HCEC 1CT (cell line): ENCODE results near the gene FRMD4A.
A peak's percentile ranks its signal among the peaks of the same experiment; 100 is the strongest.
"Not testable (repeated sequence)": the region's sequence is repeated elsewhere in the genome, so short reads cannot be mapped to it uniquely, and the experiment has no call there.

Experiments
- DNase-seq: peaks from one replicate; pipeline ENCODE4 v3.0.0-alpha.2; 2017

FRMD4A gene

GRCh38 chr10:14236341-14236740, 94.4 kb downstream of the FRMD4A start:
- no peak for DNase-seq

DNA sequence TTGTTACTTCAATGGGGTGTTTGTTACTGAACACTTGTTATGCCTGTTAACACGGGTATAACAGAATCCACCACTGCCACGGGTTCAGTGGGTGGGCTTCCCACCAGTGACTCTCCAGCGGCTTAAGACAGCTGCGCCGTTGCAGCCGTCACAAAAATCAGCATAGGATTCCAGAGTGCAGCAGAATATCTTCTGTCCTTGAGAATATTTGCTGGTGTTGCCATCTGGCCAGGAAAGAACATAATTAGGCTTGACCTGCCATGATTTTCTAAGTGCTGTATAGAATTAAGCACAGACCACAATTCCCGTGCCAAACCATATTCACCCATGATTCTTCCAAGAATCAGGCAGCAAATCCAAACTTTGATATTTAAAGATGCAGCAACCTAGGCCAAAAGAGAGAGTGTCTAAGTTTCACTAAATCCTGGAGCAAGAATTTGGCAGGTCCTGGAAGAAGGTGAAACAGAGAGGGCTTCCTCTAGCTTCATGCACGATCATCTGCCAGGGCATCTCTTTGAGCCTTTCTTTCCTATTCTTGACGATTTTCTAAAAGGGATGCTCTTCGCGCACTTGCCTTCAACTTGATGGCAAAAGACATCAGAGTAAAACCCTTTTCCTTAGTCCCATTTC, 95.0 kb downstream of the FRMD4A start:
- no peak for DNase-seq

DNA sequence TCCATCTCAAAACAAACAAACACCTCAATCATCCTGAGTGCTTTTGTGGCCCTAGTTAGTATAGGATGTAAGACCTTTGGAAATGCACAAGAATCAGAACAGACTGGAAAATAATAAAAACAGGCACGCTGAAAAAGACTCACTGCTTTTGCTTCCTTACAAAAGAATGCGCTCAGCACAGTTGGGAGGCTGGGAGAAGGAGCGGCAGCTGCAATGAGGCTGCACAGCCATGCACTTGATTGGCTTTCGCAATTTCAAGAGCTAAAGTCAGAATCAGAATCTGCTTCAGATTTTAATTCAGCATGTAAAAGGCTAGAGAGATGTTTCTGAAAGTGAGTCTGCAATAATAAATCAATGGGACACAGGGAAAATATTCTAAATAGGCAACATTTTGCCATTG, 97.2 kb downstream of the FRMD4A start:
- no peak for DNase-seq

DNA sequence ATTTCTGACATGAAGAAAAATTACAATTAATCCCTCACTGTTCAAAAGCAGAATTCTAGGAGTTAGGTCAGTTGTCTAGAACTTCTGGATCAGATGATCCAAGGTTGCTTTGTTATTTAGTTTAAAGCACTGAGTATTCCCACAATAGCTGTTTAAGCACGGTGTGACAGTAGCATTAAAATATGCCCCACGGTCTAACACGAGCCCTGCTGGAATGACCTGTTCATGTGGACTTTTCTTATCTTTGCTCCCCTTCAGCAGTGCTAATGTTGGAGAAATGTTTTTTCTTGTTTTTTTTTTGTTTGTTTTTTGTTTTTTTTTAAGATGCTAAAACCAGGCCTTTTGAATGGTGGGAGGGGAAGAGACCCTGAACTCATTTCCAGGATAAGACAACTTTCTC, 101.9 kb downstream of the FRMD4A start:
- not testable (repeated sequence) for DNase-seq

- DNase-seq, result no peak
These were observed 105.3 kb downstream of the FRMD4A start for GRCh38 chr10:14225379-14225778.

- DNase-seq, result no peak
These were observed 110.7 kb downstream of the FRMD4A start for GRCh38 chr10:14220026-14220425.

DNA sequence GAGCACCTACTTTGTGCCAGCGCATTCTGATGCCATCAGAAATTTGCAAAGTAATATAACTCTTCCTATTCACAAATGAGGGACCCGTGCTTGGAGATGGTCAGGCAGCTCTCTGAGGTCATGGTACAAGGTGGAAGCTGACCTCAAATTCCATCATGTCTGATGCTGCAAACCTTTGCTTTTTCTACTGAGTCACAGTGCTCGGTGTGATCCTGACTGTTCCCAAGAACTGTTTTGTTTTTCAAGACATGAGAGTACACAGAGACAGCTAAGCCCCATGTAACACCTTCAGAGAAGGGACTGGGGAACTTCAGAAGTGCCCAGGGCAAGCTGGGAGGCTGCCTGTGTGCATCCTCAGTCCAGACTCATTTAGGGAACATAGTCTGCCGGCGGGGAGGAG, 111.3 kb downstream of the FRMD4A start:
- no peak for DNase-seq

DNA sequence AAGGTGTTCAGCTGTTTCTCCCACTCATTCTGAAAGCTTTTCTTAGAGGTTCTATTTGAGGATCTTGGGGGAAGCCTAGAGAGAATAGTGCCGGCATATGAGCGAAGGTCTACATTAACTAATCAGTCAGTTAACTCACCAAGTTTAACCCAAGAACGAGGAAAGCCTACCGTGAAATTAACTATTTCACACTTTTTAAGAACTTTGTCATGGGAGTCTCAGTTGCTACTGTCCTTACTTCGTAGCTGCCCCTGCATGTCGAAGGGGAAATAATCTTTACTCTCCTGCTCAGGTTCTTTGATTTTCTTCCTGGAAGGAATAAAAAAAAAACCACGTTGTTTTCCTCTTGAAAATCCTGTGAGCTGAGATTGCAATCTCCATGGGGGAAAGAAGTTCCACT, 115.1 kb downstream of the FRMD4A start:
- no peak for DNase-seq

- not testable (repeated sequence) for DNase-seq
These were observed 117.0 kb downstream of the FRMD4A start for GRCh38 chr10:14213703-14214102.

- no peak for DNase-seq
These were observed 119.1 kb downstream of the FRMD4A start for GRCh38 chr10:14211610-14212009.

GRCh38 chr10:14208231-14208630, 122.5 kb downstream of the FRMD4A start:
- DNase-seq, result no peak

GRCh38 chr10:14205233-14205632, 125.5 kb downstream of the FRMD4A start:
- DNase-seq, result no peak

- no peak for DNase-seq
These were observed 129.8 kb downstream of the FRMD4A start for GRCh38 chr10:14200698-14201544.

- DNase-seq, result not testable (repeated sequence)
These were observed 131.6 kb downstream of the FRMD4A start for GRCh38 chr10:14199098-14199497.

DNA sequence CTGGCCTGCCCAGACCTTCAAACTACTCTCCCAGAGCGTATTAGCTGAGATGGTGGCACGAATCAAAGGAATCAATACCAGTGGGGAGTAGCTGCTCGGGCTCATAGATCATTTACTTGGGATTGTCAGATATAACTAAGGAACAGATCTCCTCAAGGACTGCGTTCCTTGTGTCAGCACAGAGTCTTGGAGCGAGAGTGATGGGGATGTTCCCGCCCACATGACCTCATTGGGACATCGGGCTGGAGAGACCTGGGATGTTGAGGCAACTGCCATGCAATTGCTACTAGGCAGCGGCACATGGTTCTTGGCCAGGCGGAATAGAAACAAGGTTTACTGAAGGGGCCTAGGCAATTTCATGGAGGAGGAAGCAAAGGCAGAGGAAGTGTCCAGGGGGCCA, 132.6 kb downstream of the FRMD4A start:
- DNase-seq, result no peak

GRCh38 chr10:14196113-14196512, 134.6 kb downstream of the FRMD4A start:
- DNase-seq, result no peak

GRCh38 chr10:14195433-14195832, 135.3 kb downstream of the FRMD4A start:
- DNase-seq, result no peak

DNA sequence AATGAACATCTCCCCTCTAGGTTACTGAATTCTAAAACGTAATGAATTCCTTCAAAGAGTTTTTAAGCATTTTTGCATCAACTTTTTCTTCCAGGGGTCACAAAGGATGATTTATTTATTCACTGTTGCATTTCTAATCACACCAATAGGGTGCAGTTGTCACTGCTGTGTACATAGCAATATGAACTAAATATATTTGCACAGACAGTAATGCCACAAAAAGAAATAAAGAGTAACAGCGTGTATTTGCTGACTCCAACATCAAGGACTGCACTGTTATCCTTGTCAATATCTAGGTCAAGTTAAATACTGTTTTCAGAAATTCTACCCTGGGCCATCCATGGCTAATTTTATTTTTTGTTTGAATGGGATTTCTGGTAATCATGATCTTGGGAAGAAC, 138.0 kb downstream of the FRMD4A start:
- no peak for DNase-seq

DNA sequence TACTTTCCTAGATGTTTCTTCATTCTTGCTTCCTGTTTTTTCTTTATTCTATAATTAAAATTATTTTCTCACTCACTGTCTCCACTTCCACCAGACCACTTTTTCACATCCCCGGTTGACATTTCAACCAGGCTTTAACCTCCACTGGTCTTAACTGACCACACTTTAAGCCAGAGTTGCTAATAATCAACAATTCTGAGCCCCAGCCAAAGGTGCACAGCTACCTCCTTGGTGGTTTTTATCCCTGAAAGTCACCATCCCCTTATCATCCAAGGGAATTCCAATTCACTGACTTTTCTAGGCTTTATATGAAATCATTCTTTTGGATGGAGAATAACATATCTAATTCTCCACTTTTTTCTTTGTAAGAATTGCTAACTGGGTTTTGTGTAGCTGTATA, 138.9 kb downstream of the FRMD4A start:
- no peak for DNase-seq

DNA sequence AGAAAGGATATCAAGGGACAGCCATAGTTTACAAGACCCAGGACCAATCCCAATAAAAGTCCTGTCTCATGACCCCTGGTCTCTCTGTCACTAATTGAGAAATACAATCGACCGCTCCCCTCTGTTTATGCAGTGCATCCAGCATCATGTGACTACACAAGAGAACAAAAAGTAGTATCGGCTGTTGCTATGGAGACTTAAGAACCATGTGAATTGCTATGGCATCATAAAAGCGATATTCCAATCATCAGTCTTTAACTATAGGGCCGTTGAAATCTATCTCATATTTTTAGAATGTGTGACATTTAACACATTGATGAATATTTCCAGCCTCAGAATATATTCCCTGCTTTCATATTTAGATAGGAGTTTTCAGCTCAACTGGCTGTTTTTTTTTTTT, 139.3 kb downstream of the FRMD4A start:
- no peak for DNase-seq

GRCh38 chr10:14190702-14191101, 140.0 kb downstream of the FRMD4A start:
- no peak for DNase-seq

- DNase-seq, result no peak
These were observed 144.5 kb downstream of the FRMD4A start for GRCh38 chr10:14186245-14186644.

GRCh38 chr10:14185316-14186045, 145.2 kb downstream of the FRMD4A start:
- peak; percentile 79 for DNase-seq

DNA sequence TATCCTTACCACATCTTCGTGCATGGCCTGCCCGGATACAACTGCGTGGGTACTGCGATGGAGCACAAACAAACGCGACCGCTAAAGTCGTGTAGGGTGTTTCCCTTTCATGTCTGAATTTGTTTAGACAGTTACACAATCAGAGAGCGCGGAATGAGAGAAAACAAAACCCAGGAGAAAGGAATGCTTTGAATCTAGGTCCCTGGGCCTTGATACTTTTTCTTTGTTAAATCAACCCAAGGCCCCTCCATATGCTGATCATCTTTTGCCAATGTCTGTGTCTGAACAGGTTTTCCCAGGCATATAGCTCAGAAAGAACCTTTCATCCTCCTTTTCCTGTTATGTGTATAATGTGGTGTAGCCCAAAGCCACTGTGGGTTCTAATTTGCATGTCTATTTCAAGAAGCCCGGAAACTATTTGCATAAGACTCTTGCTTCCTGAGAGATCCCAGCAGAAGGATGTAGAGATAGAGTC, 145.8 kb downstream of the FRMD4A start:
- no peak for DNase-seq
